ENCODE measurements around the gene ABCD1. TPM values are rescaled to one million over a fixed set of nuclear protein-coding genes. Genes with fewer than 3 reads are reported as not detected.
"Not testable (repeated sequence)": the region's sequence is repeated elsewhere in the genome, so short reads cannot be mapped to it uniquely, and the experiment has no call there.

The ABCD1 gene
- total RNA-seq, 1 donor from 2014 or later = 12.6 TPM

DNA sequence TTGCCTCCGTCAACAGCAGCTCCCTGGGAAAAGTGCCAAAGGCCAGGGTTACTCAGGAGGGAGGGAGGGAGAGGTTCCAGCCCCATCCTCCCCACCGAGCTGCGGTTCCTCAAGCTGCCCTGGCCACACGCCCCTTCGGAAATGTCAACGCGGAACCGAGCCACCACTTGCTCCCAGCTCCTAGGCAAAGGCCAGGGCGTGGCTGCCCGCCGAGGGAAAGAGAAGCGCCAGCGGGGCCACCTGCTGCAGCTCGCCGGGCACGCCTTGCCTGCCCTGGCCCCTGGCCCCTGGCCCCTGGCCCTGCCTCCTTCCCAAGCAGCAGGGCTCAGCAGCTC lies 21.7 kb upstream of the ABCD1 start:
- no peak overlapping the region for H3K4me3 ChIP-seq (ENCODE audit: low read depth, low read length)
- TF ChIP-seq, protein P1, sequence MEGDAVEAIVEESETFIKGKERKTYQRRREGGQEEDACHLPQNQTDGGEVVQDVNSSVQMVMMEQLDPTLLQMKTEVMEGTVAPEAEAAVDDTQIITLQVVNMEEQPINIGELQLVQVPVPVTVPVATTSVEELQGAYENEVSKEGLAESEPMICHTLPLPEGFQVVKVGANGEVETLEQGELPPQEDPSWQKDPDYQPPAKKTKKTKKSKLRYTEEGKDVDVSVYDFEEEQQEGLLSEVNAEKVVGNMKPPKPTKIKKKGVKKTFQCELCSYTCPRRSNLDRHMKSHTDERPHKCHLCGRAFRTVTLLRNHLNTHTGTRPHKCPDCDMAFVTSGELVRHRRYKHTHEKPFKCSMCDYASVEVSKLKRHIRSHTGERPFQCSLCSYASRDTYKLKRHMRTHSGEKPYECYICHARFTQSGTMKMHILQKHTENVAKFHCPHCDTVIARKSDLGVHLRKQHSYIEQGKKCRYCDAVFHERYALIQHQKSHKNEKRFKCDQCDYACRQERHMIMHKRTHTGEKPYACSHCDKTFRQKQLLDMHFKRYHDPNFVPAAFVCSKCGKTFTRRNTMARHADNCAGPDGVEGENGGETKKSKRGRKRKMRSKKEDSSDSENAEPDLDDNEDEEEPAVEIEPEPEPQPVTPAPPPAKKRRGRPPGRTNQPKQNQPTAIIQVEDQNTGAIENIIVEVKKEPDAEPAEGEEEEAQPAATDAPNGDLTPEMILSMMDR (conservative IDR thresholded peaks at IDR 0.05; ENCODE audit: low read depth, low read length) = no peak
- DNase-seq (ENCODE audit: low read depth) = no peak

DNA sequence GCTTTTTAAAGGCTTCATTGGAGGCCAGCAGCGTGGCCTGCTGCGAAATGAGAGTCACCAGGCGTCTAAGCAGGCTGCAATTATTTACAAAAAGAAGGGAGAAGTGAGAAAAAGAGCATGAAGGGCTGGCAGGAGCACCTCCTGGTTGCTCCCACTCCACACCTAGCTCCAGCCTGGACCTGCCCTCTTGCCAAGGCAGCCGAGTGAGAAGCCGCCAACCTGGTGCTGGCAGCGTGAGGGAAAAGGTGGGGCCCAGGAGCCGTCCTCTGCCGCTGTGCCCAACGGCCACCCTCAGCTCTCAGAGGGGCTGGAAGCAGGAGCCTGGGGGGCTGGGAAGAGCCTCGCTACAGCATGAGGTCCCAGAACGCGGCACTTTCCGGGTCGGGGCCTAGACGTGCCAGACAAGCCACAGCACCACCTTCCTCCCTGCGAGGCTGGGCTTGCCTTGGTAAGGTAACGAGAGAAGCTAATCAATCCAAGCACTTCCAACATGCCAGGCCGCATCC lies 20.6 kb upstream of the ABCD1 start:
- DNase-seq (ENCODE audit: low read depth) = no peak
- TF ChIP-seq, protein P1 (conservative IDR thresholded peaks at IDR 0.05; ENCODE audit: low read depth, low read length) = no peak
- H3K4me3 ChIP-seq (ENCODE audit: low read depth, low read length) = no peak overlapping the region

DNA sequence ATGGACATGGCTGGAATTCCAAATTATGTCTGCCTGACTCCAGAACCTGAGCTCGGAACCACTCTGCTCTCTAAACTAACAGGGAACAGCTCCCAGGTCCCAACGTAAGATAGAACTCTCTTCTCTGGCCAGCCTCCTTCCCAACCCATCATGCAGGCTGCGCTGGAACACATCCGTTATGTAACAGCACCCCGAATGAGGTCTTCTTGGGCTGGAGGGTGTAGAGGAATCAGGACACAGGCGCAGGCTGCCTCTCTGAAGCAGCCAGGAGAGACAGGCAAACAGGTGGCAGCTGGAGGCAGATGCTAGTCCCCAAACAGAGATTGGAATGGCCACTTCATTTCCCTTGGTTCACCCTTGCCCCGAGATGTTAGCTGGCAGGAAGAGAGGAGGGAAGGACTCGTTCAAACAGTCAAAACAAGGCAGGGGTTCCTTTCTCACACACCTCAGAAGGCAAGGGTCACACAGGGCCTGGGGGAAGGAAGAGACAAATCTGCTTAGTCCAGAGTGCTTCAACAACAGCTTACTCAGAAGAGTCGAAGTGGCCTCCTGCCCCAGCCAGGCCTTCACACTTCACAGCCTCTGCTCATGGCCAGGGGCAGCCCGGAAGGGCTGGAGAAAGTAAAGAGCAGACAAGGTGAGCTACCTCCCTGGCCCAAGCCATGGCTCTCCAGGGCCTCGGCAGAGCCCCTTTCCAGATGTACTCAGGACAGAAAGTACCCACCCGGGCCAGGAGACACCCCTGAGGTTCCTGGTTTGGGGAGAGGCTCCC lies 19.8 kb upstream of the ABCD1 start:
- not testable (repeated sequence) for H3K4me3 ChIP-seq (ENCODE audit: low read depth, low read length); DNase-seq (ENCODE audit: low read depth)

DNA sequence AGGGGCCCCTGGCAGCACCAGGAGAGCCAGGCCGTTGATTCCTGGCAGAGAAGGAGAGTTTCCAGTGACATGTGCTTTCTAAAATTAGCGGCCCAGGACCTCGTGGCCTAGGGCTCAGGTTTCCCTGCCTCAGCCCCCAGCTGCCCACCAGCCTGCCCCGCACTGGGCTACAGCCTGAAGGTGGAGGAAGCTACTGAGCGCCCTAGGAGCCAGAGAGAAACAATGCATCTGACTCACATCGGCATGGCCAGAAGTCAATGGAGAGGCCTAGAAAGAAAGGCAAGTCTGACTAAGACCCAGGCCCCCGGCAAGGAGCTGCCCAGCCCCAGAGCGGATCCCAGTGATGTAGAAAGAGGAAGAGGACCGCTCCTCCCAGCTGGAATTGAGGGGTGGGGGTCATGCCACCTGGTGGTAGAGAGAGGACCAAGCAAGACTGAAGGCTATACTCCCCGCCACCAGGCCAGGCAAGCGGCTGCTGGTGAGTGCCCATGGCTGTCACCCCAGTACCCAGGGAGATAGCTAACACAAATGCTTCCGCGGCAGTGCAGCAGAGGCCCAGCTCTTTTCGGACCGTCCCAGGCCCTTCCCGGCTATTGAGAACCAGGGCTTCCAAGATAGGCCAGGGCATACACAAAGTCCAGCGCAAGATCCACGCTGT lies 19.1 kb upstream of the ABCD1 start:
- not testable (repeated sequence) for DNase-seq (ENCODE audit: low read depth); H3K4me3 ChIP-seq (ENCODE audit: low read depth, low read length)

DNA sequence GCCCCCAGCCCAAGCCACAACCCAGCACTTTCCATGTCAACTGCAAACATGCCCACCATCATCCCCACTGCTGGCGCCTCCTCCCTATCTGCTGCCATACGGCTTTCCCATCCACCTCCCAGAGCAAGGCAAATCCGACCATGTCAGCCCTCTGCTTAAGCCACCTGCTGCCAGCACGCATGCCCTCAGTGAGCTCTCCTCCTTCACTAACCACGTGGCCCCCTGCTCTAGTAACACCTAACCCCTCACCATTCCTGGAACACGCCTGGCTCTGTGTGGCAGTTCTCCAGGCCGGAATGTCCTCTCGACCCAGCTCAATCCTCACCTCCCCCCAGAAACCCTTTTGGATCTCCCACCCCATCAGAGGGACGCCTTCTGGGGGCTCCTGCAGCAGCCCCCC lies 17.9 kb upstream of the ABCD1 start:
- TF ChIP-seq, protein P1 (conservative IDR thresholded peaks at IDR 0.05; ENCODE audit: low read depth, low read length) = no peak
- no peak overlapping the region for H3K4me3 ChIP-seq (ENCODE audit: low read depth, low read length)
- DNase-seq (ENCODE audit: low read depth) = no peak

DNA sequence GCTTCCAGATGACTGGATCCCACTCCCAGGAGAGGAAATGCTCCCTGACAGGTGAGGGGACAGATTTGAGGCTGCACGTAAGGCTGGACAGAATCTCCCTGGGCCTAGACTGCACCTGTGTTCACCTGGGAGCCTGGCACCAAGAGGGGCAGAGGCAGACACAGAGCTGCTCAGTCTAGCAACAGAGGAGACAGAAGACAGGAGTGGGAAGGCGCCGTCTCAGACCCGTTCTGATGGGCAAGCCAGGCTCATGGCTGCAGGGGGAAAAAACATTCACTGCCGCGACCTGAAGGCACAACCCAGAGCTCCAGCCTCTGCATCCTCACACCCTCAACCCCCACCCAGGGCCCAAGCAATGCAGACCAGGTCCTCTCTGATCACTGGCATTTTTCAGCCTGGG lies 17.2 kb upstream of the ABCD1 start:
- no peak for DNase-seq (ENCODE audit: low read depth)
- TF ChIP-seq, protein P1 (conservative IDR thresholded peaks at IDR 0.05; ENCODE audit: low read depth, low read length) = no peak
- no peak overlapping the region for H3K4me3 ChIP-seq (ENCODE audit: low read depth, low read length)

DNA sequence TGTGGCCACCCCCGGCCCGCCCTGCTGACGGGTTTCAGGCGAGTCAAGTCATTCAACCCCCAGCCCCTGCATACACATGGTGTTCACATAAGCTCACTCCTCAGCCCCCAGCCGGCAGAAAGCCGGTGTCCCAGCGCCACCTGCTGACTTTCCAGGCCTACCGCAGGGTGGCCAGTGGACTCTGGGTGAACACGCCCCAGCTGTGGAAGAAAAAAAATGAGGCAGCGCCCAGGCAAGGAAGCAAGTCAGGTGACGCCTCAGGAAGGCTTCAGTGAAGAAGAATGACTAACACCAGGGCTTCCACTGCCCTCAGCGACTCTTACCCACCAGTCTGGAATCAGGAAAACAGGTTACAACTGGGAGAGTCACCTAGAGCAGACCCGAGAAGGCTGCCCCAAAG lies 16.2 kb upstream of the ABCD1 start:
- DNase-seq (ENCODE audit: low read depth) = peak; percentile 39
- H3K4me3 ChIP-seq (ENCODE audit: low read depth, low read length) = no peak overlapping the region
- TF ChIP-seq, protein P1 (conservative IDR thresholded peaks at IDR 0.05; ENCODE audit: low read depth, low read length) = peak; percentile 74
